Stimulated activated CD8-positive, alpha-beta memory T cell treated with anti-CD3 and anti-CD28 coated beads, Interleukin-7, amount 100 ng/mL, for 24 hours (primary cell): Measurements from ENCODE around the gene C20orf204.

Experiments used
- DNase-seq: peaks from one replicate; pipeline ENCODE4 v3.0.0-alpha.2; 2020; ENCODE audit warnings: low read depth

Gene C20orf204

GRCh38 chr20:64056889-64057627, 21.1 kb downstream of the C20orf204 start:
- no peak for DNase-seq

GRCh38 chr20:64057628-64058498, 21.9 kb downstream of the C20orf204 start:
- DNase-seq: peak; percentile 78

GRCh38 chr20:64058536-64058935, 22.6 kb downstream of the C20orf204 start:
- no peak for DNase-seq

GRCh38 chr20:64062276-64062595, 26.3 kb downstream of the C20orf204 start:
- DNase-seq: no peak

- DNase-seq: peak; percentile 90
These were observed 26.8 kb downstream of the C20orf204 start, which contains the start of gene TCEA2 for GRCh38 chr20:64062596-64063388. TCEA2 (plus strand) TSS chr20:64063198; CDS start chr20:64063313, 115 bp downstream.

GRCh38 chr20:64063389-64064144, 27.6 kb downstream of the C20orf204 start:
- no peak for DNase-seq

GRCh38 chr20:64064145-64064698, 28.2 kb downstream of the C20orf204 start:
- no peak for DNase-seq

- no peak for DNase-seq
These were observed 29.3 kb downstream of the C20orf204 start for GRCh38 chr20:64065062-64065973.

GRCh38 chr20:64065974-64066343, 30.0 kb downstream of the C20orf204 start:
- DNase-seq: no peak

GRCh38 chr20:64067005-64067632, 31.1 kb downstream of the C20orf204 start:
- DNase-seq: no peak

GRCh38 chr20:64067733-64068307, 31.8 kb downstream of the C20orf204 start:
- DNase-seq: no peak

GRCh38 chr20:64068386-64069208, 32.6 kb downstream of the C20orf204 start:
- DNase-seq: no peak

- no peak for DNase-seq
These were observed 33.2 kb downstream of the C20orf204 start for GRCh38 chr20:64069209-64069613.

GRCh38 chr20:64069614-64070243, 33.7 kb downstream of the C20orf204 start:
- no peak for DNase-seq

GRCh38 chr20:64070244-64070993, 34.4 kb downstream of the C20orf204 start:
- DNase-seq: no peak

- DNase-seq: no peak
These were observed 35.7 kb downstream of the C20orf204 start for GRCh38 chr20:64071341-64072332.
